ENCODE measurements around the gene BRME1.

Gene BRME1

DNA sequence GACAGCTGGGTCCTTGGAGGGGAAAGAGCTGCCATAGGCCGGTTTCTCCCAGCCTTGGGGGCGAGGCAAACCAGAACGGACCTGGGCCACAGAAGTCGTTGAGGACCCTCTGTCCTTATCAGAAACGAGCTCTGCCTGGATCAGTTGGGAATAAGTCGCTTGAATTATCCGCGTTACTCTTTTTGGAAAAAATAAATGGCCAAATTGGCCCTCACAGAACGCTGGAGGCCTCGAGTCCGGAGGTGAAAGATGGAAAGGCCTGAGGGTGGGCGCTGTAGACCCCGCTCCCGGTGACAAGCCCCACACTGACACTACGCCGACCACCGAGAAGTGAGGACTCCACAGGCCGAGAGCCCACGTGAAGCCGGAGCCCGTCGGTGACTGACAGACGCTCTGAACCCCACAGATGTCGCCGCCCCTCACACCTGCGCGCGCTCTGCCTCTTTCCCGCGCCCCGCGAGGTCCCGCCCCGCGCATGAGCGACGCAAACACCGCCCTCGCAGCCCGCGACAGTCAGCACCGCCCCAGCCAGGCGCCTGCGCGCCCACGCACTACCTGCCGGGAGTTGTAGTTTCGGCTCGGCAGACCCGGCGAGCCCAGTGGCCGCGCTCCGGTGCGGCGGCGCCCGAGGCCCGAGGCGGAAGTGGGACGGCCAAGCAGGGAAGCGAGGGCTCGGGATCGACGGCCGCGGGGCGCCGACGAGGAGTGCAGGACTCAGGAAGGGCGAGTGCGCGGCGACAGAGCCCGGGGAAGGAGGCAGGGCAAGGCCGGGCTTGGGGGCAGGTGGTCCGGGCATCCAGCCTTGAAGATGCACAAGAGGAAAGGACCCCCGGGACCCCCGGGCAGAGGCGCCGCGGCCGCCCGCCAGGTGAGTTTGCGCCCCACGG, at the start of gene BRME1, which contains the start of gene CC2D1A:
TSS of gene BRME1 (minus strand) at position 484 of the 887 bp plus-strand sequence. CDS start 1,225 bp downstream, outside the sequence.
TSS of gene CC2D1A (plus strand) at position 568 of the 887 bp plus-strand sequence. CDS start at position 809, 241 bp downstream.
- CTCF ChIA-PET: interaction anchor here (1.3 to 2.2 kb wide), 4 partner anchors 10 to 231 kb away, joined by 4 to 7 read pairs (median 6); partner anchors contain the start of gene ASF1B
- POLR2A ChIA-PET: interaction anchor here (0.5 to 1.4 kb wide), 2 partner anchors 173 to 231 kb away, joined by 3 to 8 read pairs; no protein-coding TSS in a partner anchor
- TF ChIP-seq, protein P1, sequence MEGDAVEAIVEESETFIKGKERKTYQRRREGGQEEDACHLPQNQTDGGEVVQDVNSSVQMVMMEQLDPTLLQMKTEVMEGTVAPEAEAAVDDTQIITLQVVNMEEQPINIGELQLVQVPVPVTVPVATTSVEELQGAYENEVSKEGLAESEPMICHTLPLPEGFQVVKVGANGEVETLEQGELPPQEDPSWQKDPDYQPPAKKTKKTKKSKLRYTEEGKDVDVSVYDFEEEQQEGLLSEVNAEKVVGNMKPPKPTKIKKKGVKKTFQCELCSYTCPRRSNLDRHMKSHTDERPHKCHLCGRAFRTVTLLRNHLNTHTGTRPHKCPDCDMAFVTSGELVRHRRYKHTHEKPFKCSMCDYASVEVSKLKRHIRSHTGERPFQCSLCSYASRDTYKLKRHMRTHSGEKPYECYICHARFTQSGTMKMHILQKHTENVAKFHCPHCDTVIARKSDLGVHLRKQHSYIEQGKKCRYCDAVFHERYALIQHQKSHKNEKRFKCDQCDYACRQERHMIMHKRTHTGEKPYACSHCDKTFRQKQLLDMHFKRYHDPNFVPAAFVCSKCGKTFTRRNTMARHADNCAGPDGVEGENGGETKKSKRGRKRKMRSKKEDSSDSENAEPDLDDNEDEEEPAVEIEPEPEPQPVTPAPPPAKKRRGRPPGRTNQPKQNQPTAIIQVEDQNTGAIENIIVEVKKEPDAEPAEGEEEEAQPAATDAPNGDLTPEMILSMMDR (IDR thresholded peaks at IDR 0.05; ENCODE audit: control extremely low read depth, extremely low read depth, low read depth, missing control alignments): no peak
- DNase-seq (ENCODE audit: extremely low spot score): peak; percentile 99

DNA sequence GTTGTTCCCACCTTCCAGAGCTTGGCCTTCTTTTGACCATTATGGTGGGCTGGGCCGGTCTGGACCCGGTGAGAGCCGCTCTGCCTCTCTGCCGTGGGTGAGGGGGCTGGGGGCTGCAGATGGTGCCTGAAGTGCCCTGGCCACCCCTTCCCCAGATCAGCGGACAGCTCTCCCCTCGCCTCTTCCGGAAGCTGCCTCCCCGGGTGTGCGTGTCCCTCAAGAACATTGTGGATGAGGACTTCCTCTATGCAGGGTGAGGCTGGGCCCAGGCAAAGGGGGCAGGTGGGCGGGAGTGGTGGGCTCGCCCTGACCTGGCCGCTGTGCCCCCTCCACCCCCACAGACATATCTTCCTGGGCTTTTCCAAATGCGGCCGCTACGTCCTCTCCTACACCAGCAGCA, 48.3 kb upstream of the BRME1 start:
- CTCF ChIA-PET: interaction anchor here (1.0 kb wide), 1 partner anchor 118 kb away, joined by 4 read pairs; the partner anchor contains the start of gene MISP3
- TF ChIP-seq, protein P1 (IDR thresholded peaks at IDR 0.05; ENCODE audit: control extremely low read depth, extremely low read depth, low read depth, missing control alignments): no peak

DNA sequence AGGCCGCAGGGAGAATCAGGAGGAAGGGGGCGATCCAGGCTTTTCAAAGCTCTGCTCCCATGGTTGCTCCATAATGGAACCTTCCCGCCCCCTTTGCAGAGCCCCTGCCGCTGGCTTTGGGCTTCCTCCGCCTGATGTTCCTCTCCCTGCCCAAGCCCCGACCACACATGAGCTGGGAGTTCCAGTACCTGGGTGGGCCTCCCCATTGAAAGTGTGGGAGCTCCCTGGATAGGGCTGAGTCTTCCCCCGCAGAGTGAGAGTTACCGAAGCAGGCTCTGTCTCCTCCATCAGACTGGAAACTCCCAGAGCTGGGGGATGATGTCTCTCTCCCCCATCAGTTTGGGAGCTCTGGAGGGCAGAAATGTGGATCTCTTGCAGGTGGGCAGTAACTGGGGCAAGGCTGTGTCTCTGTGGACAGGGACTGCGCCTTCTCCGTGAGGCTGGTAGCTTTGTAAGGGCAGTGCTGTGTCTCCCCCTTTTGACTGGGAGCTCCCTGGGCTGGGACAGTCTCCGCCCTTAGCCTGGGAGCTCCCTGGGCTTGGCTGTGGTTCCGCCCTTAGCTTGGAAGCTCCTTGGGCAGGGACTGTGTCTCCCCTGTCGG, 47.1 kb upstream of the BRME1 start:
- no peak for DNase-seq (ENCODE audit: extremely low spot score)
- POLR2A ChIA-PET: interaction anchor here (1.0 kb wide), 2 partner anchors 54 kb away, joined by 3 read pairs; no protein-coding TSS in a partner anchor
- CTCF ChIA-PET: interaction anchor here (0.9 to 2.4 kb wide), 7 partner anchors 8 to 120 kb away, joined by 3 to 7 read pairs (median 4); partner anchors contain the start of gene MISP3
- TF ChIP-seq, protein P1 (IDR thresholded peaks at IDR 0.05; ENCODE audit: control extremely low read depth, extremely low read depth, low read depth, missing control alignments): no peak

More for the DNA sequence above, 48.3 kb upstream of the BRME1 start:
- no peak for DNase-seq (ENCODE audit: extremely low spot score)
- POLR2A ChIA-PET: no interaction called here

DNA sequence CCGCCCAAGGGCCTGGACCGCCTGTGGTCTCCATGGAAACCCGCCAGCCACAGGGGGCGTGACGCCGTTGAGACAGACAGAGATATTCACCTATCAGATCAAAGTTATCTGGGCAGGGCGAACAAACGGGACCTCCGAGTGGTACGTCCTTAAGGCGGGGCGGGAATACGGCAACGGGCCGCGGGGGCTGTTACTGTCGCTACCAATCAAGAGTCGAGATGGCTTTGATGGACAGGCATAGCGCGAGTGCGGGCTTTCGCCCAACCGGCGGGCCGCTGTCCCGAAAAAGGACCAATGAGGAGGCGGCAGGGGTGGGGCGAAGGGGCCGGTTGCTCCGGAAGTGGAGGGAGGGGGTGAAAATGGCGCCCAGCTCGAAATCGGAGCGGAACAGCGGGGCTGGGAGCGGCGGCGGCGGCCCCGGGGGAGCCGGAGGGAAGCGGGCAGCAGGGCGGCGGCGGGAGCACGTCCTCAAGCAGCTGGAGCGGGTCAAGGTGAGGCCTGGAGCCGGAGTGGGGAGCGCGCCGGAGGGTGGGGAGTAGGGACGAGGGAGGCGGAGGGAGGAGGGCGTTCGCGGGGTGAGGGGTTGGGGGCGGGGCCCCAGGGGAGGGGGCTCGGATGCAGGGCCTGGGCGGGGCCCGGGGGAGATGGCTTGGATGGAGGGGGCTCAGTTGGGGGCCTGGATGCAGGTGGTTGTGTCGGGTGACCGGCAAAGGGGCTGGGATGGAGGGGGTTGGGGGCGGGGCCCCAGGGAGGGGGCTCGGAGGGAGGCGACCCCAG, 46.4 kb upstream of the BRME1 start, which contains the start of gene DCAF15:
TSS of gene DCAF15 (plus strand) at position 356 of the 777 bp plus-strand sequence. CDS start at position 360, 4 bp downstream.
- ChIA-PET CTCF (interaction anchor here (0.9 to 2.4 kb wide), 8 partner anchors 9 to 121 kb away, joined by 3 to 7 read pairs (median 4); no protein-coding TSS in a partner anchor), POLR2A (interaction anchor here (1.0 kb wide), 2 partner anchors 54 to 55 kb away, joined by 3 read pairs; no protein-coding TSS in a partner anchor)
- DNase-seq (ENCODE audit: extremely low spot score): peak; percentile 100
- TF ChIP-seq, protein P1 (IDR thresholded peaks at IDR 0.05; ENCODE audit: control extremely low read depth, extremely low read depth, low read depth, missing control alignments): no peak

DNA sequence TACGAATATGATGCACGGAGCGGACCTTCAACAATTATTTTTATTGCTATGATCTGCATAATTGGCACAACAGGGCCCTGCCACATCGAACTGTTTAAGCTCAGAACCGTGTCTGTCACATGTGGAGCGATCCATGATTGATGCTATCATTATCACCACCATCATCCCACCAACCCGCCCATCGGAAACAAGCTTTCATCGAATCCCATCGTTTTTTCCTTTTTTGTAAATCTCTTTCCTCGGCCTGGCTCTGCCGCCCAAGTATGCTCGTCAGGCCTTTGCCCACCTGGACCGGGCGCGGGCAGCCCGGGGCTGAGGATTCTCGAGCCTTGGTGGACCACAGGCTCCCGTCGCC, 45.9 kb upstream of the BRME1 start:
- ChIA-PET CTCF (interaction anchor here (1.1 to 2.4 kb wide), 5 partner anchors 9 to 107 kb away, joined by 3 to 7 read pairs (median 3); no protein-coding TSS in a partner anchor), POLR2A (interaction anchor here (1.0 kb wide), 1 partner anchor 55 kb away, joined by 3 read pairs; no protein-coding TSS in a partner anchor)
- TF ChIP-seq, protein P1 (IDR thresholded peaks at IDR 0.05; ENCODE audit: control extremely low read depth, extremely low read depth, low read depth, missing control alignments): no peak
- DNase-seq (ENCODE audit: extremely low spot score): no peak

Data from GM10248 (cell line).